Karpas-422 (cell line): Measurements from ENCODE around the gene DNAAF5. TPM values are rescaled to one million over a fixed set of nuclear protein-coding genes. Genes with fewer than 3 reads are reported as not detected.

Experiments used
- DNase-seq: peaks from one replicate; pipeline ENCODE4 v3.0.0-alpha.2; 2015
- H2AFZ ChIP-seq: fragments of 200-600 bp; sonication (generic); 2 replicates; pipeline ENCODE4 v1.6.1; 2014; ENCODE audit warnings: antibody characterized with exemption, low read length, mixed read lengths
- H3K27ac ChIP-seq: fragments of 200-600 bp; sonication (generic); 2 replicates; pipeline ENCODE4 v1.5.1; 2014; ENCODE audit warnings: mild to moderate bottlenecking, low read length, moderate library complexity
- H3K27me3 ChIP-seq: fragments of 200-600 bp; sonication (generic); 2 replicates; pipeline ENCODE4 v1.6.1; 2014; ENCODE audit warnings: low read length, mixed read lengths
- H3K36me3 ChIP-seq: fragments of 200-600 bp; sonication (generic); 2 replicates; pipeline ENCODE4 v1.6.1; 2014; ENCODE audit warnings: low read length, mixed read lengths; ENCODE audit not compliant: insufficient read depth
- H3K4me1 ChIP-seq: fragments of 200-600 bp; sonication (generic); 2 replicates; pipeline ENCODE4 v1.6.1; 2014; ENCODE audit warnings: mild to moderate bottlenecking, low read length, mixed read lengths
- H3K4me2 ChIP-seq: fragments of 200-600 bp; sonication (generic); 2 replicates; pipeline ENCODE4 v1.6.1; 2014; ENCODE audit warnings: low read length, low read depth, mild to moderate bottlenecking; ENCODE audit not compliant: poor library complexity, severe bottlenecking
- H3K4me3 ChIP-seq: fragments of 200-600 bp; sonication (generic); 2 replicates; pipeline ENCODE4 v1.5.1; 2014; ENCODE audit warnings: mild to moderate bottlenecking, antibody characterized with exemption, low read length, mixed read lengths
- H3K79me2 ChIP-seq: fragments of 200-600 bp; sonication (generic); 2 replicates; pipeline ENCODE4 v1.6.1; 2014; ENCODE audit warnings: mild to moderate bottlenecking, low read length, mixed read lengths
- H3K9ac ChIP-seq: fragments of 200-600 bp; sonication (generic); 2 replicates; pipeline ENCODE4 v1.6.0; 2014; ENCODE audit warnings: low read length
- H3K9me2 ChIP-seq: fragments of 200-600 bp; sonication (generic), shearing (Covaris generic); replicated peaks from 2 replicates; pipeline ENCODE4 v1.6.0; 2014; ENCODE audit warnings: mild to moderate bottlenecking, low read length, moderate library complexity; ENCODE audit not compliant: insufficient read depth
- H3K9me3 ChIP-seq: fragments of 300-700, 200-600 bp; sonication (generic); 2 replicates; pipeline ENCODE4 v1.6.1; 2014; ENCODE audit warnings: low read length, mixed read lengths
- H4K20me1 ChIP-seq: fragments of 200-600 bp; sonication (generic); 2 replicates; pipeline ENCODE4 v1.6.1; 2014; ENCODE audit warnings: mild to moderate bottlenecking, antibody characterized with exemption, low read length, low read depth; ENCODE audit not compliant: insufficient read depth
- total RNA-seq: library from RNA; depleted of rRNA; stranded (reverse); fragments of >200 nt; shearing (Covaris generic); gene quantifications from 2 replicates; pipeline ENCODE4 v1.2.3, GENCODE V29; 2014; ENCODE audit warnings: low replicate concordance

Gene DNAAF5
- total RNA-seq, 1 experiment from 2014 or later = 22.6 TPM

DNA sequence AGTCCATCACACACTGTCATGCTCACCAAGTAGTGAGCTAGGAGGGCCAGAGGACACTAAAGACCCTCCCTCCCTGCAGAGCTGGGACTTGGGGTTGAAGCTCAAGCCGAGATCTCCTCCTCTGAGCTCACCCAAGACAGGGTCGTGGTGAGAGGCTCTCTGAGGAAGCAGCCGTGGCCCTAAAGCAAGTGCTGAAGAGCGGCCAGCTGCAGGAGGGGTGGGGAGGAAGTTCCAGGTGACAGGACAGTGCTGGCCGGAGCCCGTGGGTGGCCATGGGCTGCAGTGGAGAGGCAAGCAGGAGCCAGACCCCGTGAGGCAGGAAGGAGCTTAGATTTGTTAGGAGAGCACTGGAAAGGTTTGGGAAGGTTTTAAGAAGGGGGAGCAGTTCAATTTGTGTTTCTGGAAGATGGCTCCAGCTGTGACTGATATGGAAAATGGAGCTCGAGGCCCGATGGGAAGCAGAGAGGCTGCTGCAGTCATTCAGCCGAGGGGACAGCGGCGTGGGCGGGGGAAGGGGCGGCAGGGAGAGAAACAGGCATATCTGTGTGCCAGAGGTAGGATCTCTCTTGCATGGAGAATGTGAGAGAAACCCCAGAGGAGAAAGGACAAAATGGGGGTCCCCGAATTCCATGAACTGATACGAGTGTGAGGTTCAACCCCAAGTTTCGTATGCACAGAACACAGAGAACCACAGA is 26.9 kb upstream of the DNAAF5 start:
- no peak overlapping the region for H3K4me3 ChIP-seq
- no peaks in the 10 kb centered on the region for H3K27me3 ChIP-seq
- peaks cover 42% of the 10 kb centered on the region for H3K36me3 ChIP-seq
- no peaks in the 10 kb centered on the region for H4K20me1 ChIP-seq
- peaks cover 35% of the 10 kb centered on the region for H3K79me2 ChIP-seq
- H3K9ac ChIP-seq = no peak overlapping the region
- H2AFZ ChIP-seq = no peak overlapping the region
- no peak overlapping the region for H3K4me2 ChIP-seq
- H3K9me2 ChIP-seq = no peaks in the 10 kb centered on the region
- no peak for DNase-seq
- H3K4me1 ChIP-seq = no peaks in the 10 kb centered on the region
- H3K27ac ChIP-seq = no peak overlapping the region
- no peaks in the 10 kb centered on the region for H3K9me3 ChIP-seq

DNA sequence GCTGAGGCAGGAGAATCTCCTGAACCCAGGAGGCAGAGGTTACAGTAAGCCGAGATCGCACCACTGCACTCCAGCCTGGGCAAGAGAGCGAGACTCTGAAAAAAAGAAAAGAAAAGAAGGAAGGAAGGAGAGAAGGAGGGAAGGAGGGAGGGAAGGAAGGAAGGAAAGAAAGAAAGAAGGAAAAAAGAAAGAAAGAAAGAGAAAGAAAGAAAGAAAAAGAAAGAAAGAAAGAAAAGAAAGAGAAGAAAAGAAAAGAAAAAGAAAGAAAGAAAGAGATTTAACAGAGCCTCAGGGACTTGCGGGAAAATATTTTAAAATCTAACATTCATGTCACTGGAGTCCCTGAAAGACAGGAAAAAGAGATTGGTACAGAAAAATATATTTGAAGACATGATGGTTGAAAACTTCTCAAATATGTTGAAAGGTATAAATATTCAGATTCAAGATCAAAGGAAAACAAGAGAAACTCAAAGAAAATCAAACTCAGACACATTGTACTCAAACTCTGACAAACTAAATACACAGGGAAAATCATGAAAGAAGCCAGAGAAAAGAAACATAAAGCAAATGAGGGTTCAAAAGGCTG is 25.3 kb upstream of the DNAAF5 start:
- Histone ChIP-seq H3K9me3 (no peaks in the 10 kb centered on the region), H3K36me3 (peaks cover 42% of the 10 kb centered on the region), H3K27ac (no peak overlapping the region), H3K4me1 (no peaks in the 10 kb centered on the region), H2AFZ (no peak overlapping the region), H3K27me3 (no peaks in the 10 kb centered on the region), H3K4me3 (no peak overlapping the region), H3K4me2 (no peak overlapping the region), H3K79me2 (peaks cover 38% of the 10 kb centered on the region), H3K9ac (no peak overlapping the region), H4K20me1 (no peaks in the 10 kb centered on the region), H3K9me2 (no peaks in the 10 kb centered on the region)
- DNase-seq = no peak

DNA sequence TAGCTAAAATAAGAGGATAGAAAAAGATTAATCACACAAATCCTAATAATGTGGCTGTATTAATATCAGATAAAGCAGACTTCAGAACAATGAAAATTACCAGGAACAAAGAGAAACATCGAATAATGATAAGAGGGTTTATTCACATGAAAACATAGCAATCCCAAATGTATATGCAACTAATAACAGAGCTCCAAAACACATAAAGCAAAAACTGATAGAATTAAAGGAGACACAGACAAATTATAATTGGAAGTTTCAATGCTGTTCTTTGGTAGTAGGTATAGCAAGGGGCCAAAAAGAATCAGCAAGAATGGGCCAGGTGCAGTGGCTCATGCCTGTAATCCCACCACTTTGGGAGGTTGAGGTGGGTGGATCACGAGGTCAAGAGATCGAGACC is 23.4 kb upstream of the DNAAF5 start:
- no peak for DNase-seq
- H3K4me1 ChIP-seq = no peaks in the 10 kb centered on the region
- no peak overlapping the region for H3K4me2 ChIP-seq
- no peak overlapping the region for H3K9ac ChIP-seq
- no peaks in the 10 kb centered on the region for H3K9me3 ChIP-seq
- H2AFZ ChIP-seq = no peak overlapping the region
- H3K79me2 ChIP-seq = peaks cover 46% of the 10 kb centered on the region
- no peak overlapping the region for H3K27ac ChIP-seq
- H4K20me1 ChIP-seq = no peaks in the 10 kb centered on the region
- H3K27me3 ChIP-seq = no peaks in the 10 kb centered on the region
- H3K9me2 ChIP-seq = no peaks in the 10 kb centered on the region
- peaks cover 44% of the 10 kb centered on the region for H3K36me3 ChIP-seq
- no peak overlapping the region for H3K4me3 ChIP-seq

DNA sequence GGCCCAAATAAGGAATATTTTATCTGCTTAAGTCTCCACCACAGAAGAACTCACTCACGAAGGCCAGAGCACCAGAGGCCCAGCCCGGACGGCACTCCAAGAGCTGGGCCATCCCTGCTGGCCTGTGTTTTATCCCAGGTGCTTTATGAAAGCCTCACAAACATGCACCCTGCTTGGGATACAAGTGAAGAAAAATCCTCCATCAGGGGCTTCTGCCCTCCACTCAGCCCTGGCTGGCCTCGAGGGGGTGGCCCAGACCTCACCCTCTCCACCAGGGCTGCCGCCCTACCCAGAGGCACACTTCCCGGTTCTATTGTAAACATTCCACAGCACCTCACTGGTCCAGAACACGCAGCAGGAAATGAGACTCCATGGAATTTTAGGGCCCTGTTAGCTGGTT is 19.8 kb upstream of the DNAAF5 start:
- peaks cover 32% of the 10 kb centered on the region for H3K79me2 ChIP-seq
- H3K4me2 ChIP-seq = no peak overlapping the region
- peaks cover 21% of the 10 kb centered on the region for H3K36me3 ChIP-seq
- H3K4me3 ChIP-seq = no peak overlapping the region
- H3K9me2 ChIP-seq = no peaks in the 10 kb centered on the region
- no peak overlapping the region for H3K9ac ChIP-seq
- H4K20me1 ChIP-seq = no peaks in the 10 kb centered on the region
- no peaks in the 10 kb centered on the region for H3K9me3 ChIP-seq
- no peak for DNase-seq
- H3K4me1 ChIP-seq = no peaks in the 10 kb centered on the region
- H2AFZ ChIP-seq = no peak overlapping the region
- no peaks in the 10 kb centered on the region for H3K27me3 ChIP-seq
- no peak overlapping the region for H3K27ac ChIP-seq

DNA sequence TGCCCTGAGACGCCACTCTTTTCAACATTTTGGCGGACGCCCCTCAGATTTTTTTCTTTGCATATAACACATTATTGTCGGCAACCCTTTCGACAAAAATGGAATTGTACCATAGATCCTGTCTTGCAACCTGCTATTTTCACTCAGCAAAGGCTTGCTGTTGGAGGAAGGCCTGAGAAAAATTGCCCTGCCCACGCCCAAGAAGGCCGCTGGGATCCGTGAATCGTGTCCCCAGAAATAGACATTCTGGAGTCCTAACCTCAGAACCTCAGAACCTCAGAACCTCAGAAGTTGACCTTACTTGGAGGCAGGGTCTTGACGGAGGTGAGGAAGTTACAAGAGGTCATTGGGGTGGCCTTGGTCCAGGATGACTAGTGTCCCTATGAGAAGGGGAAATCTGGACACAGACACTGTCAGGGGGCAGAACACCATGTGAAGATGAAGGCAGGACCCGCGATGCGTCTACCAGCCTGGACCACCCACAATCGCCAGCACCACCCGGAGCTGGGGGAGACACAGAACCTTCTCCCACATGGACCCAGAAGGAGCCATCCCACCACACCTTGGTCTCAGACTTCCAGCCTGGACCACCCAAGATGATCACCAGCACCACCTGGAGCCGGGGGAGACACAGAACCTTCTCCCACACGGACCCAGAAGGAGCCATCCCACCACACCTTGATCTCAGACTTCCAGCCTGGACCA is 19.1 kb upstream of the DNAAF5 start:
- Histone ChIP-seq H3K9ac (no peak overlapping the region), H3K27me3 (no peaks in the 10 kb centered on the region), H3K4me2 (no peak overlapping the region), H3K4me1 (no peaks in the 10 kb centered on the region), H3K4me3 (no peak overlapping the region), H3K79me2 (peaks cover 28% of the 10 kb centered on the region), H3K9me2 (no peaks in the 10 kb centered on the region), H4K20me1 (no peaks in the 10 kb centered on the region), H3K9me3 (no peaks in the 10 kb centered on the region), H3K36me3 (peaks cover 17% of the 10 kb centered on the region), H3K27ac (no peak overlapping the region), H2AFZ (no peak overlapping the region)
- no peak for DNase-seq

DNA sequence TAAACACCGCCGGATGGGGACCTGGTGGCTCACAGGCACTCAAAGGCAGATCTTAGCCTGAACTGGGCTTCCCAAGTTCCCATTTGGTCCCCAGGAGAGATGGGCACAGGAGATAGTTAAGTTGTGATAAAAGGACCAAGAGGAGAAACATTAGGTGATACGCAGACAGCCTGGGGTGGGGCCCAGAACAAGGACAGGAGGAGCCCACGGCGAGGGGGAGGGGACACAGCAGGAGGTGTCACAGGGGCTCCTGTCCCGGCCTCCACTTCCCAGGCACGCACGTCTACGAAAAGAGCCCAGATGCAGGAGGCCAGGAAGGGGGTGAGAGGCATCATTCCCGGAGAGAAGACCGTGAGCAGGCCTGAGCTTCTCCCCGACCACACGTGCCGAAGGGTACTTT is 16.3 kb upstream of the DNAAF5 start:
- Histone ChIP-seq H3K27ac (no peak overlapping the region), H3K4me2 (no peak overlapping the region), H2AFZ (no peak overlapping the region), H4K20me1 (no peaks in the 10 kb centered on the region), H3K36me3 (peaks cover 8% of the 10 kb centered on the region), H3K9me2 (no peaks in the 10 kb centered on the region), H3K79me2 (peaks cover 15% of the 10 kb centered on the region), H3K4me1 (no peaks in the 10 kb centered on the region), H3K9me3 (no peaks in the 10 kb centered on the region), H3K27me3 (no peaks in the 10 kb centered on the region), H3K4me3 (no peak overlapping the region), H3K9ac (no peak overlapping the region)
- no peak for DNase-seq

DNA sequence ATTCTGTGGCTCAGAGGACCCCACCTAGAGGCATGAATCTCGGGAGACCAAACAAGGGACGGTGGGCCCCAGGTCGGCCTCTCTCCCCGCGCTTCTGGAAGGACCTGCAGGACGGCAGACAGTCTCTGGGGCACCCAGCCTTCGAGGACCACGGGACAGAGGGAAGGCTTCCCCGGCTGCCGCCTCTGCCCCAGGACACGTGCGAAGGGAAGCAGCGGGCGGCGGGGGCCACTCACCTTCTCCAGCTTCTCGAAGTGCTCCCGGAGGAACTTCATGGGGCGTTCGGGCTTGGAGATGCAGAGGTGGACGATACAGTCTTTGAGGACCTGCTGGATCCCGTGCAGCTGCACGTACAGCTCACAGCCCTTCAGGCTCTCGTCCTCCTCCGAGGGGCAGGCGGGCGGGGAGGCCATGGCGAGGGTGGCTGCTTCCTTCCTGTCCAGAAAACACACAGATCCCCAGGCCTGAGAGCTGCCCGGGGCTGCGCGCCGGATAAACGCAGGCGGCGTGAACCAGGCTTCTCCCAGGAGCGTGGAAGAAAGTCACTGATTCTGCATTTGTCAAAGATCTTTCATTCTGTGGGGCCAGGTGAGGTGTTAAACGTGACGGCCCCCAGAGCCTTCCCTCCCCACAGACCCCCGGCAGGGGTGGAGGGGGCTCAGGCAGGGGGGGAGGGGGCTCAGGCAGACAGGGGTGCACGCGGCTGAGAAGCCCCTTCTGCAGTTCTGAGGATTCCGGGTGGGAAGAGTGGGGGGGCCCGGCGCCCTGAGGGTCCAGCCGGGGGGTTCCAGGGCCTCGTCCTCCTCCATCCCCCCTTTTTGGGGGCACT is 15.2 kb upstream of the DNAAF5 start:
- H3K9me2 ChIP-seq = no peaks in the 10 kb centered on the region
- H3K27me3 ChIP-seq = no peaks in the 10 kb centered on the region
- H3K36me3 ChIP-seq = peaks cover 8% of the 10 kb centered on the region
- H2AFZ ChIP-seq = no peak overlapping the region
- DNase-seq = no peak
- H3K79me2 ChIP-seq = peaks cover 15% of the 10 kb centered on the region
- H3K9ac ChIP-seq = no peak overlapping the region
- H3K9me3 ChIP-seq = no peaks in the 10 kb centered on the region
- no peaks in the 10 kb centered on the region for H4K20me1 ChIP-seq
- no peaks in the 10 kb centered on the region for H3K4me1 ChIP-seq
- H3K27ac ChIP-seq = no peak overlapping the region
- H3K4me3 ChIP-seq = no peak overlapping the region
- H3K4me2 ChIP-seq = no peak overlapping the region

DNA sequence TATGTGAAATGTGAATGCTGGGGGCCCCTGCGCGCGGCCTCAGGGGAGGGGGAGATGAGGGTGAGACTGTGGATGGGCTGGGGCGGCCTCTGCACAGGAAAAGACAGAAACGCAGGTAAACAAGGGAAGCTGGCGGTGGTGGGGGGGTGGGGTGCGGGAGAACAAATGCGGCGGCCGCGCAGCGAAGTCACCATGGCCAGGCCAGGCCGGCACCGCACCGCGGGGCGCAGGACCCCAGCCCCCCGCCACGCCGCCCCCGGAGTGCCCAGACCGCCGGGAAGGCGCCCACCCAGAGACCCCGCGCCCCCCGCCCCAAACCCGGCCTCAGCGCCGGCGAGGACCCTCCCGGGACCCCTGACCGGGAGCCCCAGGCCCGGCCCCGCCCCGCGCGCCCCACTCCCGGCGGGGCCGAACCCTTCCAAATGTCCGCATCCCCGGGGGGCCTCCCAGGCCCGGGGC is 14.5 kb upstream of the DNAAF5 start:
- H3K27ac ChIP-seq = no peak overlapping the region
- H3K36me3 ChIP-seq = peaks cover 8% of the 10 kb centered on the region
- no peak overlapping the region for H3K4me2 ChIP-seq
- H3K4me3 ChIP-seq = no peak overlapping the region
- H3K9me2 ChIP-seq = no peaks in the 10 kb centered on the region
- H4K20me1 ChIP-seq = no peaks in the 10 kb centered on the region
- no peak overlapping the region for H2AFZ ChIP-seq
- peaks cover 16% of the 10 kb centered on the region for H3K79me2 ChIP-seq
- no peak overlapping the region for H3K9ac ChIP-seq
- no peaks in the 10 kb centered on the region for H3K27me3 ChIP-seq
- H3K9me3 ChIP-seq = no peaks in the 10 kb centered on the region
- no peaks in the 10 kb centered on the region for H3K4me1 ChIP-seq
- DNase-seq = no peak
